Astrocyte (in vitro differentiated cells and primary cell): Measurements from ENCODE around the gene USP6NL. TPM values are rescaled to one million over a fixed set of nuclear protein-coding genes. Genes with fewer than 3 reads are reported as not detected.
A peak's percentile ranks its signal among the peaks of the same experiment; 100 is the strongest.

ENCODE experiments used
- DNase-seq: peaks from one replicate; pipeline ENCODE4 v3.0.0-alpha.2; 2010; ENCODE audit warnings: low read depth
- FAIRE-seq: peaks from 2 replicates; lab custom pipeline; 2011; peaks lifted over from hg19 to GRCh38; lab: Jason Lieb, UNC
- H2AFZ ChIP-seq: 2 replicates; pipeline ENCODE4 v1.6.0; 2012; ENCODE audit warnings: low read depth, low read length, inconsistent platforms
- H3K27ac ChIP-seq: 2 replicates; pipeline ENCODE4 v1.5.1; 2011; ENCODE audit warnings: low read depth, low read length, inconsistent platforms
- H3K27me3 ChIP-seq: 2 replicates; pipeline ENCODE4 v1.6.0; 2011; ENCODE audit warnings: low read length, inconsistent platforms; ENCODE audit not compliant: insufficient read depth
- H3K36me3 ChIP-seq: 2 replicates; pipeline ENCODE4 v1.5.1; 2011; ENCODE audit warnings: low read length, inconsistent platforms; ENCODE audit not compliant: insufficient read depth
- H3K4me1 ChIP-seq: 2 replicates; pipeline ENCODE4 v1.5.1; 2011; ENCODE audit warnings: low read length, inconsistent platforms; ENCODE audit not compliant: insufficient read depth
- H3K4me2 ChIP-seq: 2 replicates; pipeline ENCODE4 v1.6.0; 2012; ENCODE audit warnings: low read length, inconsistent platforms
- H3K4me3 ChIP-seq: 2 replicates; pipeline ENCODE4 v1.5.1; 2011; ENCODE audit warnings: low read depth, mild to moderate bottlenecking, low read length, inconsistent platforms; ENCODE audit not compliant: insufficient read depth
- H3K79me2 ChIP-seq: 2 replicates; pipeline ENCODE4 v1.6.0; 2012; ENCODE audit warnings: mild to moderate bottlenecking, low read length, inconsistent platforms; ENCODE audit not compliant: insufficient read depth
- H3K9ac ChIP-seq: 2 replicates; pipeline ENCODE4 v1.6.0; 2012; ENCODE audit warnings: mild to moderate bottlenecking, low read length, inconsistent platforms
- H3K9me3 ChIP-seq: 2 replicates; pipeline ENCODE4 v1.5.1; 2012; ENCODE audit warnings: low read depth, mild to moderate bottlenecking, low read length, inconsistent platforms; ENCODE audit not compliant: insufficient read depth
- H4K20me1 ChIP-seq: 2 replicates; pipeline ENCODE4 v1.6.0; 2012; ENCODE audit warnings: low read length, inconsistent platforms; ENCODE audit not compliant: insufficient read depth
- H3K27ac Mint-ChIP-seq: one replicate; pipeline ENCODE4 v1.8.0; 2021; ENCODE audit warnings: mild to moderate bottlenecking, mixed read lengths; ENCODE audit not compliant: unreplicated experiment
- H3K27me3 Mint-ChIP-seq: one replicate; pipeline ENCODE4 v1.8.0; 2021; ENCODE audit warnings: low read depth, mixed read lengths; ENCODE audit not compliant: unreplicated experiment
- H3K36me3 Mint-ChIP-seq: one replicate; pipeline ENCODE4 v1.8.0; 2021; ENCODE audit warnings: low read depth, mixed read lengths; ENCODE audit not compliant: unreplicated experiment
- H3K4me1 Mint-ChIP-seq: one replicate; pipeline ENCODE4 v1.8.0; 2021; ENCODE audit warnings: low read depth, mixed read lengths; ENCODE audit not compliant: unreplicated experiment
- H3K4me3 Mint-ChIP-seq: one replicate; pipeline ENCODE4 v1.8.0; 2021; ENCODE audit warnings: mild to moderate bottlenecking, moderate library complexity, mixed read lengths; ENCODE audit not compliant: unreplicated experiment
- H3K9me3 Mint-ChIP-seq: one replicate; pipeline ENCODE4 v1.8.0; 2021; ENCODE audit warnings: mild to moderate bottlenecking, mixed read lengths; ENCODE audit not compliant: unreplicated experiment
- CTCF ChIP-seq: IDR thresholded peaks from 2 replicates; pipeline ENCODE4 v1.5.1; 2011; ENCODE audit warnings: low read depth, mild to moderate bottlenecking, inconsistent platforms, low read length, moderate library complexity; ENCODE audit not compliant: insufficient read depth
- EZH2 ChIP-seq: IDR thresholded peaks from 2 replicates; pipeline ENCODE4 v1.6.1; 2012; ENCODE audit warnings: mild to moderate bottlenecking, low read length, inconsistent platforms; ENCODE audit not compliant: insufficient read depth
- total RNA-seq: library from RNA; stranded (reverse); gene quantifications from 2 replicates; pipeline ENCODE4 v1.2.1, GENCODE V29; 2021

Gene USP6NL
- total RNA-seq, 1 donor from 2014 or later: 16.6 TPM

- H3K4me1 Mint-ChIP-seq: peaks cover 7% of the 10 kb centered on the region
- Histone ChIP-seq H3K9ac (no peak overlapping the region), H3K27ac (no peak overlapping the region), H2AFZ (no peak overlapping the region), H3K79me2 (no peaks in the 10 kb centered on the region), H4K20me1 (no peaks in the 10 kb centered on the region), H3K4me3 (no peak overlapping the region), H3K9me3 (no peaks in the 10 kb centered on the region), H3K36me3 (no peaks in the 10 kb centered on the region), H3K4me1 (peaks cover 3% of the 10 kb centered on the region), H3K4me2 (peak overlapping the region; percentile 12), H3K27me3 (no peaks in the 10 kb centered on the region)
- no peak for DNase-seq
- no peak overlapping the region for H3K4me3 Mint-ChIP-seq
- no peak for FAIRE-seq
- no peaks in the 10 kb centered on the region for H3K9me3 Mint-ChIP-seq
- peak overlapping the region; percentile 42 for H3K27ac Mint-ChIP-seq
- no peaks in the 10 kb centered on the region for H3K36me3 Mint-ChIP-seq
- H3K27me3 Mint-ChIP-seq: no peaks in the 10 kb centered on the region
- TF ChIP-seq CTCF (no peak), EZH2 (no peak)
Measured at GRCh38 chr10:11505639-11506038, 105.8 kb downstream of the USP6NL start.

GRCh38 chr10:11504566-11505285, 106.7 kb downstream of the USP6NL start:
- Histone ChIP-seq H3K9me3 (no peaks in the 10 kb centered on the region), H3K4me3 (no peak overlapping the region), H3K4me2 (no peak overlapping the region), H3K4me1 (peaks cover 3% of the 10 kb centered on the region), H2AFZ (no peak overlapping the region), H3K36me3 (no peaks in the 10 kb centered on the region), H3K27me3 (no peaks in the 10 kb centered on the region), H3K79me2 (no peaks in the 10 kb centered on the region), H4K20me1 (no peaks in the 10 kb centered on the region), H3K9ac (no peak overlapping the region), H3K27ac (no peak overlapping the region)
- H3K27ac Mint-ChIP-seq: no peak overlapping the region
- TF ChIP-seq CTCF: no peak
- no peak for TF ChIP-seq EZH2
- FAIRE-seq: no peak
- no peak overlapping the region for H3K4me3 Mint-ChIP-seq
- peaks cover 7% of the 10 kb centered on the region for H3K4me1 Mint-ChIP-seq
- no peak for DNase-seq
- H3K27me3 Mint-ChIP-seq: no peaks in the 10 kb centered on the region
- no peaks in the 10 kb centered on the region for H3K9me3 Mint-ChIP-seq
- H3K36me3 Mint-ChIP-seq: no peaks in the 10 kb centered on the region

- H3K4me2 ChIP-seq: no peak overlapping the region
- H3K9ac ChIP-seq: no peak overlapping the region
- DNase-seq (no peak), FAIRE-seq (no peak)
- Mint-ChIP-seq H3K27ac (no peak overlapping the region), H3K4me3 (no peak overlapping the region), H3K4me1 (peaks cover 7% of the 10 kb centered on the region), H3K36me3 (peaks cover 4% of the 10 kb centered on the region), H3K27me3 (no peaks in the 10 kb centered on the region), H3K9me3 (no peaks in the 10 kb centered on the region)
- no peaks in the 10 kb centered on the region for H3K36me3 ChIP-seq
- no peaks in the 10 kb centered on the region for H3K79me2 ChIP-seq
- peaks cover 3% of the 10 kb centered on the region for H3K4me1 ChIP-seq
- no peak for TF ChIP-seq CTCF
- no peak for TF ChIP-seq EZH2
- H3K9me3 ChIP-seq: no peaks in the 10 kb centered on the region
- H3K4me3 ChIP-seq: no peak overlapping the region
- no peak overlapping the region for H3K27ac ChIP-seq
- no peak overlapping the region for H2AFZ ChIP-seq
- H4K20me1 ChIP-seq: no peaks in the 10 kb centered on the region
- no peaks in the 10 kb centered on the region for H3K27me3 ChIP-seq
Measured at GRCh38 chr10:11501600-11501999, 109.8 kb downstream of the USP6NL start.
